ENCODE measurements around the gene VKORC1.
A peak's percentile ranks its signal among the peaks of the same experiment; 100 is the strongest.

VKORC1 gene

DNA sequence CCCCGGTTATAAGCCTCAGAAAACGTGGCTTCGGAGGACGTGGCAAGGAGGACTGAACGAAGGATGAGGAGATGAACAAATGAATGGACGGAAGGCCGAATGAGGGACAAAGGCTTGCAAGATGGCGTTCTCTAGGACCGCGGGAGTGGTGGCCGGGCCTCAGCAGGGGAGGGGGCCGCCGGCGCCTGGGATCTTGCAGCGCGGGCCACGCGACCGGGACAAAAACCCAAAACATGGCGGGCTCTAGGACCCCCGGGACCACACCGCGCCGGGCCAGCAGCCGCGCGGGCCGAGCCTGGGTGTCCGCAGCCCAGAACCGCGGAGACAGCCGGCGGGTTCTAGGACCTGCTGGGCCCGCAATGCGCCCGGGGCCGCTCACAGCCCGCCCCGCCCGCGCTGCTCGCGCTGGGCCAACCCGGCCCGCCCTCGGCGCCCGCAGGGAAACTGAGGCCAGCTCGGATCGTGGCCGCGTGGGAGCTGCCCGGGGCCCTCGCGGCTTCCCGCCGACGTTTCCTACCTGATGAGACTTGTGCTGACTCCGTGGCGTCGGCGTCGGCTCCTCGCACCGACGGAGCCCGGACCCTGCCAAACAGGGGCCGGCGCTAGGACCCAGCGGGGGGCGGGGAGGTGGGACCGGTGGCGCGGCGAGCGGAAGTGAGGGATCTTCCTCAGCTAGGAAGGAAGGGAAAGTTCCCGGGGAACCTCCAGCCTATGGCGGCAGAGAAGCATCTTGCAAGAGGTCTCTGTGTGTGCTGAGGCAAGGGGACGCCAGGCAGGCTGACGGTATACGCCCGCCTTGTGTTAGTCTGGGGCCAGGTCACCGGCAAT is 21.2 kb downstream of the VKORC1 start:
- Histone ChIP-seq H2AFZ (ENCODE audit: insufficient read depth, low read length, poor library complexity) (peak overlapping the region; percentile 98), H3K79me2 (ENCODE audit: control insufficient read depth, insufficient read depth, low read length, poor library complexity) (peaks cover 23% of the 10 kb centered on the region), H3K18ac (ENCODE audit: low read length) (peak overlapping the region; percentile 90), H3K14ac (ENCODE audit: low read length) (peak overlapping the region; percentile 97), H4K91ac (ENCODE audit: low read depth, low read length) (peak overlapping the region; percentile 91), H2BK12ac (ENCODE audit: low read length) (no peak overlapping the region), H2BK120ac (ENCODE audit: insufficient read depth, low read length, poor library complexity) (peak overlapping the region; percentile 96), H3K27me3 (ENCODE audit: insufficient read depth, low read length) (no peaks in the 10 kb centered on the region), H3K4me2 (ENCODE audit: low read length) (peak overlapping the region; percentile 98), H2AK5ac (ENCODE audit: low read length) (peak overlapping the region; percentile 78), H3K79me1 (ENCODE audit: low read length) (peaks cover 18% of the 10 kb centered on the region), H3K9me3 (ENCODE audit: insufficient read depth, low read depth, low read length) (no peaks in the 10 kb centered on the region), H3K36me3 (ENCODE audit: control insufficient read depth in 1 of 2, insufficient read depth in 2 of 2, low read length in 2 of 2) (peaks cover 24% of the 10 kb centered on the region in 2 experiments), H2BK5ac (ENCODE audit: low read depth, low read length, poor library complexity) (peak overlapping the region; percentile 99), H4K12ac (ENCODE audit: low read depth, low read length) (peak overlapping the region; percentile 89), H3K4me3 (ENCODE audit: low read depth, low read length) (peak overlapping the region; percentile 97), H3K23ac (ENCODE audit: low read length) (no peak overlapping the region), H3K4me1 (ENCODE audit: control insufficient read depth in 1 of 2, insufficient read depth in 2 of 2, low read length in 2 of 2) (peaks cover 7% of the 10 kb centered on the region in 2 experiments), H4K8ac (ENCODE audit: low read depth, low read length) (peak overlapping the region; percentile 98), H3K9ac (ENCODE audit: low read length) (peak overlapping the region; percentile 99), H3K27ac (ENCODE audit: low read depth, low read length) (peak overlapping the region; percentile 98), H3K4ac (ENCODE audit: low read depth, low read length) (peak overlapping the region; percentile 91)
- no CpG with 5 or more reads among the region's 83 CpGs for WGBS (ENCODE audit: extremely low coverage, insufficient coverage, insufficient read length)
- peak; percentile 94 for DNase-seq

- no peaks in the 10 kb centered on the region for H3K27me3 ChIP-seq (ENCODE audit: insufficient read depth, low read length)
- peak overlapping the region; percentile 99 for H3K9ac ChIP-seq (ENCODE audit: low read length)
- H3K27ac ChIP-seq (ENCODE audit: low read depth, low read length) = peak overlapping the region; percentile 98
- peak overlapping the region; percentile 90 for H3K18ac ChIP-seq (ENCODE audit: low read length)
- no peaks in the 10 kb centered on the region for H3K9me3 ChIP-seq (ENCODE audit: insufficient read depth, low read depth, low read length)
- peak overlapping the region; percentile 91 for H4K91ac ChIP-seq (ENCODE audit: low read depth, low read length)
- H2BK5ac ChIP-seq (ENCODE audit: low read depth, low read length, poor library complexity) = peak overlapping the region; percentile 99
- peaks cover 7% of the 10 kb centered on the region in 2 experiments for H3K4me1 ChIP-seq (ENCODE audit: control insufficient read depth in 1 of 2, insufficient read depth in 2 of 2, low read length in 2 of 2)
- H3K4me3 ChIP-seq (ENCODE audit: low read depth, low read length) = peak overlapping the region; percentile 97
- peak overlapping the region; percentile 78 for H2AK5ac ChIP-seq (ENCODE audit: low read length)
- peak overlapping the region; percentile 98 for H4K8ac ChIP-seq (ENCODE audit: low read depth, low read length)
- peak in 1 of 2 donors; percentile 55 for DNase-seq
- peak overlapping the region; percentile 98 for H3K4me2 ChIP-seq (ENCODE audit: low read length)
- H3K79me2 ChIP-seq (ENCODE audit: control insufficient read depth, insufficient read depth, low read length, poor library complexity) = peaks cover 23% of the 10 kb centered on the region
- H3K79me1 ChIP-seq (ENCODE audit: low read length) = peaks cover 18% of the 10 kb centered on the region
- H2BK120ac ChIP-seq (ENCODE audit: insufficient read depth, low read length, poor library complexity) = peak overlapping the region; percentile 96
- H2BK12ac ChIP-seq (ENCODE audit: low read length) = peak overlapping the region; percentile 3
- H2AFZ ChIP-seq (ENCODE audit: insufficient read depth, low read length, poor library complexity) = peak overlapping the region; percentile 98
- peak overlapping the region; percentile 97 for H3K14ac ChIP-seq (ENCODE audit: low read length)
- no peak overlapping the region for H3K23ac ChIP-seq (ENCODE audit: low read length)
- WGBS (ENCODE audit: extremely low coverage, insufficient coverage, insufficient read length) = no CpG with 5 or more reads among the region's 27 CpGs
- peak overlapping the region; percentile 89 for H4K12ac ChIP-seq (ENCODE audit: low read depth, low read length)
- H3K36me3 ChIP-seq (ENCODE audit: control insufficient read depth in 1 of 2, insufficient read depth in 2 of 2, low read length in 2 of 2) = peaks cover 17% of the 10 kb centered on the region in 2 experiments
- H3K4ac ChIP-seq (ENCODE audit: low read depth, low read length) = peak overlapping the region; percentile 91
Measured at GRCh38 chr16:31072540-31073141, 22.0 kb downstream of the VKORC1 start.

DNA sequence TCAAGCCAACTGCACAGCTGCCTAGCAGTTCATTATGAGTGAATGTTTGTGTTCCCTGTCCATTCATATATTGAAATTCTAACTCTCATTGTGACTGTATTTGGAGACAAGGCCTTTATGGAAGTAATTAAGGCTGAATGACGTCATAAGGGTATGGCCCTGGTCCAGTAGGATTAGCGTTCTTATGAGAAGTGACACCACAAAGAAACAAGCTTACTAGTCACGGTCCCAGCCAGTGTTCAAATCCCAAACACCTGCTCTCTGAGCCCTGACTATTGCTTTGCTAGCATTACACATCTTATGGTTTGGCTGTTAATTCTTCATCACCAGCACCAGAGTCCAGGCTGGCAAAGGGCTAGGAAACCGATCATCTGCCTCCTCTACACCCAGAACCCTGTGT is 22.7 kb downstream of the VKORC1 start:
- H2BK12ac ChIP-seq (ENCODE audit: low read length) = no peak overlapping the region
- no CpG with 5 or more reads among the region's 4 CpGs for WGBS (ENCODE audit: extremely low coverage, insufficient coverage, insufficient read length)
- H3K18ac ChIP-seq (ENCODE audit: low read length) = no peak overlapping the region

GRCh38 chr16:31067342-31067741 is 27.3 kb downstream of the VKORC1 start:
- DNase-seq = no peak
- no peak overlapping the region for H2AK5ac ChIP-seq (ENCODE audit: low read length)
- WGBS (ENCODE audit: extremely low coverage, insufficient coverage, insufficient read length) = no CpG with 5 or more reads among the region's 3 CpGs

More for the DNA sequence above, 22.7 kb downstream of the VKORC1 start:
- H3K27ac ChIP-seq (ENCODE audit: low read depth, low read length) = peak overlapping the region; percentile 19
- peak overlapping the region; percentile 28 for H2BK5ac ChIP-seq (ENCODE audit: low read depth, low read length, poor library complexity)
- peak overlapping the region; percentile 98 for H3K4me2 ChIP-seq (ENCODE audit: low read length)
- H3K4ac ChIP-seq (ENCODE audit: low read depth, low read length) = peak overlapping the region; percentile 91
- H3K79me2 ChIP-seq (ENCODE audit: control insufficient read depth, insufficient read depth, low read length, poor library complexity) = peaks cover 23% of the 10 kb centered on the region
- peaks cover 18% of the 10 kb centered on the region for H3K79me1 ChIP-seq (ENCODE audit: low read length)
- no peak overlapping the region for H2AFZ ChIP-seq (ENCODE audit: insufficient read depth, low read length, poor library complexity)
- no peaks in the 10 kb centered on the region for H3K27me3 ChIP-seq (ENCODE audit: insufficient read depth, low read length)
- H3K14ac ChIP-seq (ENCODE audit: low read length) = peak overlapping the region; percentile 97
- H2BK120ac ChIP-seq (ENCODE audit: insufficient read depth, low read length, poor library complexity) = no peak overlapping the region
- peak overlapping the region; percentile 66 for H2AK5ac ChIP-seq (ENCODE audit: low read length)
- H3K9ac ChIP-seq (ENCODE audit: low read length) = no peak overlapping the region
- peaks cover 7% of the 10 kb centered on the region in 2 experiments for H3K4me1 ChIP-seq (ENCODE audit: control insufficient read depth in 1 of 2, insufficient read depth in 2 of 2, low read length in 2 of 2)
- peak overlapping the region; percentile 91 for H4K91ac ChIP-seq (ENCODE audit: low read depth, low read length)
- peaks cover 9% of the 10 kb centered on the region in 2 experiments for H3K36me3 ChIP-seq (ENCODE audit: control insufficient read depth in 1 of 2, insufficient read depth in 2 of 2, low read length in 2 of 2)
- H3K4me3 ChIP-seq (ENCODE audit: low read depth, low read length) = no peak overlapping the region
- H3K23ac ChIP-seq (ENCODE audit: low read length) = no peak overlapping the region
- H4K12ac ChIP-seq (ENCODE audit: low read depth, low read length) = peak overlapping the region; percentile 49
- H4K8ac ChIP-seq (ENCODE audit: low read depth, low read length) = peak overlapping the region; percentile 6
- DNase-seq = no peak
- no peaks in the 10 kb centered on the region for H3K9me3 ChIP-seq (ENCODE audit: insufficient read depth, low read depth, low read length)

More at GRCh38 chr16:31067342-31067741, 27.3 kb downstream of the VKORC1 start:
- H3K4ac ChIP-seq (ENCODE audit: low read depth, low read length) = no peak overlapping the region
- no peak overlapping the region for H2BK12ac ChIP-seq (ENCODE audit: low read length)
- H3K79me1 ChIP-seq (ENCODE audit: low read length) = peaks cover 6% of the 10 kb centered on the region
- no peak overlapping the region for H4K8ac ChIP-seq (ENCODE audit: low read depth, low read length)
- no peak overlapping the region for H4K12ac ChIP-seq (ENCODE audit: low read depth, low read length)
- no peak overlapping the region for H3K18ac ChIP-seq (ENCODE audit: low read length)
- H3K27me3 ChIP-seq (ENCODE audit: insufficient read depth, low read length) = no peaks in the 10 kb centered on the region
- peaks cover 15 to 21% of the 10 kb centered on the region in 2 experiments for H3K4me1 ChIP-seq (ENCODE audit: control insufficient read depth in 1 of 2, insufficient read depth in 2 of 2, low read length in 2 of 2)
- H3K36me3 ChIP-seq (ENCODE audit: control insufficient read depth in 1 of 2, insufficient read depth in 2 of 2, low read length in 2 of 2) = peaks cover 10% of the 10 kb centered on the region in 2 experiments
- peaks cover 5% of the 10 kb centered on the region for H3K79me2 ChIP-seq (ENCODE audit: control insufficient read depth, insufficient read depth, low read length, poor library complexity)
- no peak overlapping the region for H3K4me2 ChIP-seq (ENCODE audit: low read length)
- no peak overlapping the region for H3K23ac ChIP-seq (ENCODE audit: low read length)
- no peak overlapping the region for H3K27ac ChIP-seq (ENCODE audit: low read depth, low read length)
- no peak overlapping the region for H2BK5ac ChIP-seq (ENCODE audit: low read depth, low read length, poor library complexity)
- H2BK120ac ChIP-seq (ENCODE audit: insufficient read depth, low read length, poor library complexity) = no peak overlapping the region
- no peak overlapping the region for H3K9ac ChIP-seq (ENCODE audit: low read length)
- H3K9me3 ChIP-seq (ENCODE audit: insufficient read depth, low read depth, low read length) = no peaks in the 10 kb centered on the region
- no peak overlapping the region for H2AFZ ChIP-seq (ENCODE audit: insufficient read depth, low read length, poor library complexity)
- no peak overlapping the region for H3K4me3 ChIP-seq (ENCODE audit: low read depth, low read length)
- no peak overlapping the region for H4K91ac ChIP-seq (ENCODE audit: low read depth, low read length)
- no peak overlapping the region for H3K14ac ChIP-seq (ENCODE audit: low read length)
